Astrocyte (in vitro differentiated cells and primary cell): ENCODE measurements around the gene ADPRM.

Experiments used
- CTCF ChIP-seq: IDR thresholded peaks from 2 replicates; pipeline ENCODE4 v1.5.1; 2011; ENCODE audit warnings: low read depth, mild to moderate bottlenecking, inconsistent platforms, low read length, moderate library complexity; ENCODE audit not compliant: insufficient read depth
- EZH2 ChIP-seq: IDR thresholded peaks from 2 replicates; pipeline ENCODE4 v1.6.1; 2012; ENCODE audit warnings: mild to moderate bottlenecking, low read length, inconsistent platforms; ENCODE audit not compliant: insufficient read depth

GRCh38 chr17:10699856-10700255 lies 2.5 kb downstream of the ADPRM start:
- no peak for TF ChIP-seq CTCF
- TF ChIP-seq EZH2, result no peak
